DMS 273 treated with DMSO at 0.1 percent for 48 hours (cell line): ENCODE data around the gene PCBP2.
"Not testable (repeated sequence)": the region's sequence is repeated elsewhere in the genome, so short reads cannot be mapped to it uniquely, and the experiment has no call there.

ENCODE experiments used
- DNase-seq: peaks from one replicate; lab custom pipeline; 2025; lab: John Stamatoyannopoulos, UW

The PCBP2 gene

DNA sequence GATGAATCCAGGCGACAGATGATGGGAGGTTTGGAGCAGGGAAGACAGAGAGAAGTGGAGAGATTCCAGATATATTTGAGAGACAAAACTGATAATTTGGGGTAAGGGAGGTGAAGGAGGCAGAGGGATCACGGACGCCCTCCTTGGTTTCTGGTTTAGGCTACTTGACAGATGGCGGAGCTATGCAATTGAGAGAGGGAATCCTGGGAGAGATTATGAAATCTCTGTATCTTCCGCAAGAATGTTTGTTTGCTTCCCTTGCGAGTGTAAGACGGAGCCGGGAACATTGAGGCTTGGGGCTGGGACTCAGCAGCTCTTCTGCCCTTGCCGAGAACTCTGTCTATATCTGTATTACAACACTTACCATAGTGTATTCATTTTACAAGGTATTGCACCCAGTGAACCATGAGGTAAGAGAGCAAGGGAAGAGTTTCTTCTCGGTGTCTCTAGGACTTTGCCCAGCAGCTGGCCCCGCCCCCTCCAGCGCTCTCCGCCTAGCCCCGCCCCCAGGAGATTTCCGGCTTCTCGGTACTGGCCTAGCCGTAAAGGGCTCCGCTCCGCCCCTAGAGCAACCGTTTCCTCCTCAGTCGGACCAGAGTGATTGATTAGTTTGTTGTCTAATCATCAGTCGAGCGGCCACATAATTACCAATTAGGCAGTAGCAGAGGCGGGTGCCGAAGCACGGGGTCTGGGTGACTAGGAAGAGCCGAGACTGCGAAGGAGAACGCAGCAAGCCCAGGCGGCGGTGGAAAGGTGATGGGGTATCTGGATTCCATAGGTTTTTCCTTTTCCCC is 10.7 kb upstream of the PCBP2 start, which contains the start of gene PRR13:
Gene PRR13 (plus strand): TSS at position 695 of the 794 bp plus-strand sequence. CDS start 981 bp downstream, outside the sequence.
- peak; percentile 96 for DNase-seq

DNA sequence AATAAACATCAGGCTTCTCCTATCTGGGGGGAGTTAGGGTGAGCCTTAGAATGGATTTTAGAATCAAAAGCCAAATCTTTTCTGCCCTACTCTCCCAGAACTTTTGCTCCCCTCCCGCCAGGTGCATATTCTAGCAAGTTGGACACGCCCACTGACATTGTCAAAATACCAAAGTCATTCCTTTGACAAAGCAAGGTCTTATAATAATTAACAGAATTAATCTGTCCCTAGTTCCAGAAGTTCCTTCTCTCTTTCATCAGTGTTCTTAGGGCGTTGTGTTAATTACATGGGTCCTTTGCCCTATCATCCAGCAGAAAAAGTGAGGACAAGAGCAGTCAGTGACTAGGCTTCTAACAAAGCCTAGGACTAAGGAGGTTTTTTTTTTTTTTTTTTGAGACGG is 7.9 kb upstream of the PCBP2 start:
- no peak for DNase-seq

DNA sequence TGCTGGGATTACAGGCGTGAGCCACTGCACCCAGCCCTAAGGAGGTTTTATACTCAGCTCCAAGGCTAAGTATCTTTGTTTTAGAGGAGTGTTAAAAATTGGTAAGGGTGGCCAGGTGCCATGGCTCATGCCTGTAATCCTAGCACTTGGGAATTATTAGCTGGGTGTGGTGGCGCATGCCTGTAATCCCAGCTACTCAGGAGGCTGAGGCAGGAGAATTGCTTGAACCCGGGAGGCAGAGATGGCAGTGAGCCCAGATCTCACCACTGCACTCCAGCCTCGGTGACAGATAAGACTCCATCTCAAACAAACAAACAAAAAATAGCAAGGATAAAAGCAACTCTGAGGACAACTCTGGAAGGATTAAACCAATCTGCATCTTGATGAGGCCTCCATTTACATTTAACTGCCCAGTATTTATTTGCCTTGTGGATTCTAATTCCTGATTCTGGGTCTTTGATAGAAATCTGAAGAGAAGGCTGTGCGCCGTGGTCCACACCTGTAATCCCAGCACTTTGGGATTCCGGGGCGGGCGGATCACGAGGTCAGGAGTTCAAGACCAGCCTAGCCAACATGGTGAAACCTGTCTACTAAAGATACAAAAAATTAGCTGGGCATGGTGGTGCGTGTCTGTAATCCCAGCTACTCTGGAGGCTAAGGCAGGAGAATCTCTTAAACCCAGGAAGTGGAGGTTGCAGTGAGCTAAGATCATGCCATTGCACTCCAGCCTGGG is 7.1 kb upstream of the PCBP2 start:
- not testable (repeated sequence) for DNase-seq

DNA sequence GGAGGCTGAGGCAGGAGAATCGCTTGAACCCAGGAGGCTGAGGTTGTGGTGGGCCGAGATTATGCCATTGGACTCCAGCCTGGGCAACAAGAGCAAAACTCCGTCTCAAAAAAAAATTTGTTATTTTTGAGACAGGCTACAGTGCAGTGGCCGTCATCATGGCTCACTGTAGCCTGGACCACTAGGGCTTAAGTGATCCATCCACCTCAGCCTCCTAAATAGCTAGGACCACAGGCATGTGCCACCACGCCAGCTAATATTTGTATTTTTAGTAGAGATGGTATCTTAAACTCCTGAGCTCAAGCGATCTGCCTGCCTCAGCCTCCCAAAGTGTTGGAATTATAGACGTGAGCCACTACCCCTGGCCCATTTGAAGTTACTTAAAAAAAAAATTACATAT is 966 bp upstream of the PCBP2 start:
- no peak for DNase-seq

DNA sequence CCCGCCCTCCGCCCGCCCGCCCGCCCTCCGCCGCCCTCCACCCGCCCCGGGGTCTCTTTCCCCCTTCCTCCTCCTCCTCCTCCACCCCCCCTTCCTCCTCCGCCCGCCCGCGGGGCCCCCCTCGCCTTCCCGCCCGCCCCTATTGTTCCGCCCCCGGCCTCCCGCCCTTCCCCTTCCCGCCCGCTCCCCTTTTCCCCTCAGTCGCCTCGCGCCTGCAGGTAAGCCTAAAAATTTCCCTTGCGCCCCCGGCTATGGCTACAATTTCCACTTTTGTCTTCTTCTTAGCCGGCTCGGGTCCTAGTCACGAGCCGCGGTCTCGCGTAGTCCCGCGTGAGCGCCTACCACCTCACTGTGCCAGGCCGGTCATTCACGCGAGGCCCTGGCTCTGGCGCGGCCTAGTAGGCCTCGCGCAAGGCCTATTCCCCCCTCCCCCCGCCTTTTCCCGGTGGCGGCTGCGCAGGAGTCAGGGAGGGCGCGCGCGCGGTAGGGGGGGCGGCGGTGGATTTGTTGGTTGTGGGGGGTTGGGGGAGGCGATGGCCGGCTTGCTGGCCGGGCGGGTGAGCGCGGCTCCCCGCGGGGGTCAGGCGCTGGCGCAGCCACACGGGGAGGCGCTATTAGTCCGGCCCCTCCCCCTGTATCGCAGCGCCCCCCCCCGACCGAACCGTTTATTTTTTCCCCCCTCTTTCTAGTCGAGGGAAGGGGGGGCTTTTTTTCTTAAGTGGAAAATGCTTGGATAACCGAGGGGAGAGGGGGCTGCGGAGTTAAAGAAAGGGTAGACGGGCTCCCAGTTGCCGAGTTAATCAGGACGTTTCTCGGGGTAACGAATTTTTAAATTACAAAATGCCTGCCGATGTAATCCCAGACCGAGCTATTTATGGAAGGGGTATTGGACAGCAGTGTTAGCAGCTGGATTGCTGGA is 516 bp downstream of the PCBP2 start:
- DNase-seq = no peak

DNA sequence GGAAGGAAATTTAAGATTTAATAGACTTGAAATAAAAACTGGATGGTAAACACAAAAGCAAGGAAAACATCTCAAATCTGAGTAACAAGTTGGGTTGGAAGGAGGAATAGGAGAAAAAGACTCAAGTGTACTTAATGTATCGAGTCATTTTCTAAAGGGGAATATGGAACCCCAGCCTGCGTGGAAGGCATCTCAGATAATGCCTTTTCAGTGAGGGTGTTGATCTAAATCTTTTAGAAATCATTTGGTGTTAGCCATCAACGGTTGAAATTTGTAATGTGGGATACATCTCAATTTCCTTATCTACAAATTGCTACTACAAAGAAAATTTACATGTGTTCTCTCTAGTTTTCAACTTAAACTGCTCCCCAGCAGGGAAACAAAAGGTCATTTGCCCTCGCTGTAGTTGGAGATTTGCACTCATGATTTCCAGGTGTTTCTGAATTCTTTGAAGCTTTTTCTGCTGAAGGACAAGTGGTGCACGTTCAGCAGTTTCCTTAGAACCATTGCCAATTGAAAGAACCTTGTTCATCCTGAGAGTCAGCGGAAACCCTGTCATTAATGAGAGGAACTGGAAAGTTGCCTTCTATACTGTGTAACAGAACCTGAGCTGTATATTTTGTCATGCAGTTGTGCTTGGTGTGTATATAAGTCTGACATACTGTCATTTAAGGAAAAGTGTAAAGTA is 2.2 kb downstream of the PCBP2 start:
- DNase-seq = no peak

DNA sequence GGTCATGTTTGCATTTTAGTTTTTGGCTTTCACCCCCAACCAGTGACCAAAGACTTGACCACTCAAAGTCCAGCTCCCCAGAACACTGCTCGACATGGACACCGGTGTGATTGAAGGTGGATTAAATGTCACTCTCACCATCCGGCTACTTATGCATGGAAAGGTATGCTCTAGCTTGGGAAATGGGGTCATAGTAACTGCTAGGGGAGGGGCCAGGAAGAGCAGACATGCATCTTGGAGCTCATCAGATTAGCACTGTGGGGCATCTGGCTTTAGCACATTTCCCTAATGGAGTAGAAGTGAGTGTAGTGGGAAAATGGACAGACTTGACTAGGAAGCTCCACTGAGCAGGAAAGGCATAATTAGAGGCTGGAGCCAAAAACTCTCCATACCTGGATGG is 2.8 kb downstream of the PCBP2 start:
- DNase-seq = no peak

DNA sequence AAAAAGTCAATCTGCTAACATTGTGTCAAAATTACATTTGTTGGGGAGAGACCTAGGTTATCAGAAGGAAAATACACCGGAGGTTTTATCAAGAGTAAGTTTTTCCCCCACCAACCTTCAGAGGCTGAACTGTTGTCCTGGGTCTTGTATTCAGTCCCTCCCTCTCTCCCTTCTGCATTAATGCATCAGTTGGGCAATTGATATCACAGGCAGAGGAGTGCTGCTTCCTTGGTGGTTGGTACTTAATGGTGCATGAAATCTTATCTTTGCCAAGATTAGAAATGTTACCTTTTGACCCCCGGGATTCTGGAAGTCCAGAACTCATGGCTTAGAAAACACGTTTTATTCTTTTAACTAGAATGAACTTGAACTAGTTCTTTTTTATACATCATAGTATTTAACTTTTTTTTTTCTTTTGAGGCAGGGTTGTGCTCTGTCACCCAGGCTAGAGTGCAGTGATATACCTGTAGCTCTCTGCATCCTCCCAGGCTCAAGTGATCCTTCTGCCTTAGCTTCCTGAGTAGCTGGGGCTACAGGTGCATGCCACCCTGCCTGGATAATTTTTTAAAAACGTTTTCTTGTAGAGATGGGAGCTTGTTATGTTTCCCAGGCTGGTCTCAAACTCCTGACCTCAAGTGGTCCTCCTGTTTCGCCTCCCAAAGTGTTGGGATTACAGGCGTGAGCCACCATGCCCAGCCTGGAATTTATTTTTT is 4.9 kb downstream of the PCBP2 start:
- DNase-seq = no peak

DNA sequence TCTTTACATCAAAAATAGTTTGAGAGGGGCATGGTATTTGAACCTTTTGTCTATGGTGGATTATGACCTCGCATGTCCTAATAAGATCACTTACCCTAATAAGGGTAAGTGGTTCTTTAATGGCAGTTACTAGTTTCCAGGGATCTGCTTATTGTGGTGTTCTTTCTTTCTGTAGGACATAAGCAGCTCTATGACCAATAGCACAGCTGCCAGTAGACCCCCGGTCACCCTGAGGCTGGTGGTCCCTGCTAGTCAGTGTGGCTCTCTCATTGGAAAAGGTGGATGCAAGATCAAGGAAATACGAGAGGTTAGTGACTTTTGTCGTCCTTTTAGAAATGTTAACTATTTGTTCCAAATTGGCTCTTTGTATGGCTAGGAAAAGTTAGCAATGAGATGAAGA is 7.2 kb downstream of the PCBP2 start:
- DNase-seq = no peak

DNA sequence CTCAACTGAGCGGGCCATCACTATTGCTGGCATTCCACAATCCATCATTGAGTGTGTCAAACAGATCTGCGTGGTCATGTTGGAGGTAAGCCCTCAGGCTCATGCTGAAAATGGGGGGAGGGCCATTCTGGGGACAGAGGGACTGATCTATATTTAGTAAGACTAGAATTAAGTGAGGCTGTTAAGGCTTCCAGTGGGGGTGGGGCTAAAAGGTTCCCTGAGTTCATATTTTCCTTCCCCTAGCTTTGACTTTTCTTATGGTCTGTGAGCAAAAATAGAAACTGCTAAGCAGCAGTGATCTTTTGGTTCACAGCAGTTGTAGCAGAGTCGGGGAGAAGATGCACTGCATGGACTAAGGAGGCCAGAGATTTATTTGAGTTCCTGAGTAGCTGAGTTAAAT is 9.2 kb downstream of the PCBP2 start:
- no peak for DNase-seq

DNA sequence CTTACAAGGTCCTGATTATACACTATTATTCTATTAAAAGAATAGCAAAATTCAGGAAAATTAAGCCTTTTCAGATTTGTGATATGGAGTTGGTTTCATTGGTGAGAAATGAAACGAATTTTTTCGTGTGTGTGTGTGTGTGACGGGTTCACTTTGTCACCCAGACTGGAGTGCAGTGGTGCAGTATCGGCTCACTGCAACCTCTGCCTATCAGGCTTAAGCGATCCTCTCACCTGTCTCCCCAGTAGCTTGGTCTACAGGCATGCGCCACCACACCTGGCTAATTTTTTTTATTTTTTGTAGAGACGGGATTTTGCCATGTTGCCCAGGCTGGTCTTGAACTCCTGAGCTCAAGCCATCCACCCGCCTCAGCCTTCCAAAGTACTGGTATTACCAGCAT is 9.7 kb downstream of the PCBP2 start:
- no peak for DNase-seq

DNA sequence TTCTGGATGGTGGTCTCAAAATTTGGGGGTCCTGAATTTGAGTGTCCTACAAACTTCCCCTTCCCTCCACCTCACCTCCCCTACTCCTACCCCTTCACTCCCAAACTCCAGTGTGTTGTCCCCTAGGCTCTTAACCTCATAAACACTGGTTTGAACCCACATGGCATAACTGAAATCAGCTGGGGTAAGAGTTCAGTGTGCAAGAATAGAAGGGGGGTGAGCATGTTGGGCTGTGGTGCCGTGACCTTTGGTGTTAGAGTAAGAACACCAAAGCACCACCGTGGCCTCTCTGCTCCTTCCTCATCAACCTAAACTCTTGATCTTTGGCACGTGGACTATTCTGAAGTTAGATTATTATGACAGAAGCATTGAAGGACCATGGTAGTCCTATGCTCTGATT is 11.0 kb downstream of the PCBP2 start:
- DNase-seq = no peak

DNA sequence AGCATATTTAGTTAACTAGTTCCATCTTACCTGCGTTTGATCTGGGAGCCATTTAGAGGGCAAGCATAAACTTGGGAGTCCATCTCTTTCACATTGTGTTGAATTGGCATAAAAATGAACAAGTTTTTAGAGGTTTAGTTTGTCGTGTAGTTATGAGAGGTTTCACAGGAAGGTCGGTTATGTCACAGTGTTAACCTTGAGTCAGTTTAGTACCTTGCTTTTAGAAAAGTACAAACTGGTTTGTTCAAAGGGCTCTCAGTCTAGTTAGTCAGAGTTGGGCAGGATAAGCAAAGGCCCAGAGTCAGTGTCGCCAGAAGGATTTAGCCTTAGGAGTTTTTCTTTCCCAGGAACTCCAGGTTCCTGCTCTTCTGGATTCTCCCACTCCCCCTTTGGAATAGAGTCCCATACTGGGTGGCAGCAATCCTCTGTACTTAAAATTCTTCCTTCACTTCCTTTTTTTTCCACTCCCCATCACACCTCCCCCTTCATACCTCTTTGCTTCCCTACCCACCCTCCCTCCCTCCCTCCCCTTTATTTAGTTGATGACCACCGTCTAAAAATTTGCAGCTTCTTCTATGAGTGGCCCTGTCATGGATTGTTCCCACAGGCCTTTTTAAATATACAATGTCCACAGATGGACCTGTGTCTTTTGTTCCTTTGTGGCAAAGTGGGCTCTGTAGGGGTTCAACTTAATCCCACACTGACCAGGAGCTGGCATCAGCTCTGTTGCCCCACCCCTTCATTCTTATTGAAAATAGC is 12.1 kb downstream of the PCBP2 start:
- no peak for DNase-seq

DNA sequence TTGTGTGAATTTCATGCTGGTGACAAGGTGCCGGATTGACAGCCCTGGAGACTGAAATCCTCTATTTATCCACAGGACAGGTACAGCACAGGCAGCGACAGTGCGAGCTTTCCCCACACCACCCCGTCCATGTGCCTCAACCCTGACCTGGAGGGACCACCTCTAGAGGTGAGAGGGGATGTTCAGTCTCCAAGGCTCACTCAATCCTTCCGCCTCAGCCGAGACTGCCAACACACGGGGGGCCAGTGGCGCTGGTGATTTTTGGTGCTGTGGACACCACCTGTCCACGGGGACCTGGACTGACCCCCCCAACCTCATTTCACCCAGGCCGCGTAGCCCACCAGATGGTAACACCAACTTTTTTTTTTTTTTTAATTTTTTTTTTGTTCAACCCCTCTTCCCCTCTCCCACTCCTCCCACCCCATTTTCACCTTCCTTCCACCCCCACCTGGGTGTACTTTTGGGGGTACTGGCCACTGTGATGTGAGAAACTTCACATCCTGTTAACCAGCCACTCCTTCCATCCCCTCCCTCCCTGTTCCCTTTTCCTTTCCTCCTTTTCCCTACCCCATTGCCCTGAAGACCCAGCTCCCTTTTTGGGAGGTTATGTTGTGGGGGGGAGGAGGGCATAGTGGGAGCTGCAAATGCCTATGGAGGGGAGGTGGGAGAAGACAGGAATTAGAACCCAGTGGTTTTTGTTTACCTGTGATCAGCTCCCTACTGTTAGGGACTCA is 12.9 kb downstream of the PCBP2 start:
- DNase-seq = no peak

DNA sequence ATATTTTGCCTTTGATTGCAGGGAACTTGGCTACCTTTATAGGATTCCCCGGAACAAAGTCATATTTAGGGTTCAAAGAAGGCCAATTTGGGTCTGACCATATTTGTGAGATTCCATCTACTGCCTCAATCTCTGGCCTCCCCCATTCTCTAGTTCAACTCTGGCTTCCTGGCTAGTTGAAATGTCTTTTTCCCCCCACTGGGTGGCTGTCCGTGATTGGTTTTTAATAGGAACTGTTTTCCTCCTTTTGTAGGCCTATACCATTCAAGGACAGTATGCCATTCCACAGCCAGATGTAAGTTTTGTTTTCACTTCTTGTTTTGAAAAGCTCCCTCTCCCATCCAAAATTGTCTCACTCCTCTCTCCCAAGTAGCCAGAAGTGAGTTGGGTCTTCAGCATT is 13.8 kb downstream of the PCBP2 start:
- DNase-seq = no peak

DNA sequence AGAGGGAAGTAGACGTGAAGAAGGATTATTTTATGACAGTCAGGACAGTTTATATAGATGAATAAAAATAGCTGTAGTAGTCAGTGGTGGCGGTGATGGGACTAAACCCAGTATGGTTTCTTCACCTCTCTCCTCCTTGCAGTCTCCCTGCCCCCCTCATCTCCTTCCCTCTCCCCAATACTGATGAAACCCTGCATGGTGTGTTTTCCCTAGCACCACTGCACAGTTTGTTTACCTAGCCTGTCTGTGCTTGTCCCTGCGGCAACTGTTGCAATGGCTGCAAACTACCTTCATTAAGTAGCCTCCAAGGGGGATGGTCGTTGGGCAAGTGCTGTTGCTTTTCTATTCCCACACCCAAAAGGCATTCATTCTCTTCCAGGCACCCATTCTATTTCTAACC is 14.7 kb downstream of the PCBP2 start:
- DNase-seq = no peak

DNA sequence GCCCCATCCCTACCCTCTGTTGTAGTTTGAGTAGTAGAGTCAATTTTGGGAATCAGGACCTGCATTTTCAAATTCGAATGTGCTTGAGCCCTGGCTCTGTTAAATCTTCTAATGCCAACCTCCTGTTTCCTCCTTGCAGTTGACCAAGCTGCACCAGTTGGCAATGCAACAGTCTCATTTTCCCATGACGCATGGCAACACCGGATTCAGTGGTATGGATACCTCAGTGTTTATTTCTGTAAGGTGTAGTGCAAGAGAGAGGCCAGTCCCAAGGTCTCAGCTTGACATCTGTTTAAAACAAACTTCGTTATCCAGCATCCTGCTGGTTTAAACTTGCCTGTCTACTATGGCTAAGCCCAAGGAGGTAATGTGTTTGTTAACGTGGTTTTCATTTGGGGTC is 15.2 kb downstream of the PCBP2 start:
- DNase-seq = no peak

DNA sequence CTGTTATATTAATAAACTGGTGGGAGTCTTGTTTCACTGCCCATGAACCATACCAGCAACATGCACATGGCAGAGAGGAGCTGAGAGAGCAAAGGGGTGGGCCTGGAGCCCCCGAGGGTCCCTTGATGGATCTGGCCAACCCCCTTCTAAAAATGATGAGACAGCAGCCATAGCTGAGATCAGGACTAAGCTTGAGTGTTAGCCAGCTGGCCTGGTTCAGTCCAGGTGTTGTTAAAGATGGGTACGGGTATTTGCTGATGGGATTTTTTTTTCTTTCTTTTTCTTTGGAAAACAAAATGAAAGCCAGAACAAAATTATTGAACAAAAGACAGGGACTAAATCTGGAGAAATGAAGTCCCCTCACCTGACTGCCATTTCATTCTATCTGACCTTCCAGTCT is 16.0 kb downstream of the PCBP2 start:
- DNase-seq = no peak

DNA sequence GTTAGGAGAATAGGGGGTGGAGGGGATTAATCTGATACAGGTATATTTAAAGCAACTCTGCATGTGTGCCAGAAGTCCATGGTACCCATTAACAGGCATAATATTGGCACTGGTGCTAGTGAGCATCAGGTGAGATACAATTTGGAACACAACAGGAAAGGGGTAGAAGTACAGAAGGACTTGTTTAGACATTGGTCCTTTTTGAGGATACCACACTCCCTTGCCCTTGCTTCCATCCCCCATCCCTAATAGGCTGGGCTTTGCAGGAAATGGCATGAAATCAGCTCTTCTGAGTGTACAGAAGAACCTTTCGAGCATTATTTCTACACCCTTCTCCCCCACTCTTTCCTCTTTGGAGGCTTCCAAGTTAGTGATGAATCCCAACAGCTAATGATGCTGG is 16.4 kb downstream of the PCBP2 start:
- no peak for DNase-seq
